HG02610 (cell line): ENCODE results near the gene SLC25A19.
"Not testable (repeated sequence)": the region's sequence is repeated elsewhere in the genome, so short reads cannot be mapped to it uniquely, and the experiment has no call there.

Source experiments
- ATAC-seq: cut with Tn5 transposase; IDR thresholded peaks from one replicate; pipeline ENCODE4 v1.9.1; 2021; ENCODE audit warnings: mild to moderate bottlenecking, moderate library complexity; ENCODE audit not compliant: unreplicated experiment

The SLC25A19 gene

GRCh38 chr17:75267411-75268232 lies 21.6 kb downstream of the SLC25A19 start:
- no peak for ATAC-seq

GRCh38 chr17:75267153-75267410 lies 22.2 kb downstream of the SLC25A19 start:
- ATAC-seq = no peak

GRCh38 chr17:75266316-75267152 lies 22.7 kb downstream of the SLC25A19 start:
- ATAC-seq = no peak

- ATAC-seq = no peak
These were observed 23.5 kb downstream of the SLC25A19 start for GRCh38 chr17:75265614-75266315.

GRCh38 chr17:75263055-75263454 lies 26.2 kb downstream of the SLC25A19 start:
- no peak for ATAC-seq

GRCh38 chr17:75262112-75262606 lies 27.1 kb downstream of the SLC25A19 start:
- ATAC-seq = no peak

GRCh38 chr17:75261336-75262111 lies 27.7 kb downstream of the SLC25A19 start, which contains the start of the genes GGA3 and MRPS7:
GGA3 (minus strand) TSS chr17:75261606; CDS start chr17:75261587, 19 bp downstream.
MRPS7 (plus strand) TSS chr17:75261879; CDS start chr17:75261901, 22 bp downstream.
- ATAC-seq = peak; percentile 84

GRCh38 chr17:75260641-75261335 lies 28.4 kb downstream of the SLC25A19 start:
- peak; percentile 34 for ATAC-seq

- ATAC-seq = not testable (repeated sequence)
These were observed 32.0 kb downstream of the SLC25A19 start for GRCh38 chr17:75257228-75257627.

GRCh38 chr17:75255954-75256698 lies 33.1 kb downstream of the SLC25A19 start:
- not testable (repeated sequence) for ATAC-seq

GRCh38 chr17:75252039-75252816 lies 37.0 kb downstream of the SLC25A19 start:
- no peak for ATAC-seq

- peak; percentile 88 for ATAC-seq
These were observed 39.2 kb downstream of the SLC25A19 start for GRCh38 chr17:75250009-75250471.

- ATAC-seq = no peak
These were observed 39.7 kb downstream of the SLC25A19 start for GRCh38 chr17:75249564-75249963.

- ATAC-seq = no peak
These were observed 42.8 kb downstream of the SLC25A19 start for GRCh38 chr17:75246404-75246803.

- ATAC-seq = no peak
These were observed 44.2 kb downstream of the SLC25A19 start for GRCh38 chr17:75245011-75245410.

- ATAC-seq = no peak
These were observed 44.9 kb downstream of the SLC25A19 start for GRCh38 chr17:75244133-75244866.

- ATAC-seq = peak; percentile 35
These were observed 46.7 kb downstream of the SLC25A19 start for GRCh38 chr17:75242461-75243042.
